ENCODE measurements around the gene ASGR2. TPM values are rescaled to one million over a fixed set of nuclear protein-coding genes. Genes with fewer than 3 reads are reported as not detected.
A peak's percentile ranks its signal among the peaks of the same experiment; 100 is the strongest.

ASGR2 gene
- total and polyA plus RNA-seq, 2 of the 13 experiments (the other 11 are each of a cell fraction or from before 2014, with no cell fraction given): 320 to 754 TPM

DNA sequence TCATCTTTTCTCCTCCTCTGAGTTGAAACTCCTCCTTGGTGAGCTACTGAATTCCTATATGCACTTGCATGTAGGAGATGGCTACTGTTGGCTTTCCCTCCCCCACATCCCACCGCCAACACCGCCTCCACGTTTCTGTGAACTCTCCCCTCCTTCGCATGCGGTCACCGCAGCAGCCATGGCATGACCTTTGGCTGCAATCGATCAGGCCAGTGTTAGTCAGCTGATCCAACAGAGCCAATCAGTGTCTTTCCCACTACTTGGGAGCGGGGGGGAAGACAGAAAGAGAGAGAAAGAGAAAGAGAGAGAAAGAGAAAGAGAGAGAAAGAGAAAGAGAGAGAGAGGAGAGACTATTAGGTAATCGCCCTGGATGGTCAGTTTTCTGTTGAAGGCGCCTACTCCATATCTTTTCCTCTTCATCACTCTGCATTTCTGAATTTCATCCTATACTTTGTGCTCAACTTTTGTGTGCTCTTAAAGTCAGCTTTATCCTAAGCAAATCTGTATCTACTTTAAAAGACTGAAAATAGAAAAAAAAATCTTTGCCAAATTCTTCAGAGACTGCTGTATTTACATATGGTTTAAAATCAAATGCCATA lies 41.8 kb upstream of the ASGR2 start (continued):
- no peak for TF ChIP-seq ZNF839 (CRISPR knock-in tag; IDR thresholded peaks at IDR 0.05; ENCODE audit: borderline replicate concordance)
- peak; percentile 84; the same call in 1 of the 2 replicates for TF ChIP-seq MXD4 (CRISPR knock-in tag; IDR thresholded peaks at IDR 0.05)
- no peak for TF ChIP-seq RBM39 (IDR thresholded peaks at IDR 0.05; ENCODE audit: low read depth, low read length, poor library complexity, severe bottlenecking)
- peak; percentile 78 for TF ChIP-seq TBX3 (IDR thresholded peaks at IDR 0.05; ENCODE audit: borderline replicate concordance)
- TF ChIP-seq TRIM24 (CRISPR knock-in tag; IDR thresholded peaks at IDR 0.05): no peak; the same call in 1 of the 2 replicates
- TF ChIP-seq, protein P1, sequence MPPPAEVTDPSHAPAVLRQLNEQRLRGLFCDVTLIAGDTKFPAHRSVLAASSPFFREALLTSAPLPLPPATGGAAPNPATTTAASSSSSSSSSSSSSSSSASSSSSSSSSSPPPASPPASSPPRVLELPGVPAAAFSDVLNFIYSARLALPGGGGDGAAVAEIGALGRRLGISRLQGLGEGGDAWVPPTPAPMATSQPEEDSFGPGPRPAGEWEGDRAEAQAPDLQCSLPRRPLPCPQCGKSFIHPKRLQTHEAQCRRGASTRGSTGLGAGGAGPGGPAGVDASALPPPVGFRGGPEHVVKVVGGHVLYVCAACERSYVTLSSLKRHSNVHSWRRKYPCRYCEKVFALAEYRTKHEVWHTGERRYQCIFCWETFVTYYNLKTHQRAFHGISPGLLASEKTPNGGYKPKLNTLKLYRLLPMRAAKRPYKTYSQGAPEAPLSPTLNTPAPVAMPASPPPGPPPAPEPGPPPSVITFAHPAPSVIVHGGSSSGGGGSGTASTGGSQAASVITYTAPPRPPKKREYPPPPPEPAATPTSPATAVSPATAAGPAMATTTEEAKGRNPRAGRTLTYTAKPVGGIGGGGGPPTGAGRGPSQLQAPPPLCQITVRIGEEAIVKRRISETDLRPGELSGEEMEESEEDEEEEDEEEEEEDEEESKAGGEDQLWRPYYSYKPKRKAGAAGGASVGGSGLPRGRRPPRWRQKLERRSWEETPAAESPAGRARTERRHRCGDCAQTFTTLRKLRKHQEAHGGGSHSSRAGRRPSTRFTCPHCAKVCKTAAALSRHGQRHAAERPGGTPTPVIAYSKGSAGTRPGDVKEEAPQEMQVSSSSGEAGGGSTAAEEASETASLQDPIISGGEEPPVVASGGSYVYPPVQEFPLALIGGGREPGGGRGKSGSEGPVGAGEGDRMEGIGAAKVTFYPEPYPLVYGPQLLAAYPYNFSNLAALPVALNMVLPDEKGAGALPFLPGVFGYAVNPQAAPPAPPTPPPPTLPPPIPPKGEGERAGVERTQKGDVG (CRISPR knock-in tag; IDR thresholded peaks at IDR 0.05; ENCODE audit: borderline replicate concordance): peak; percentile 83; the same call in 1 of the 2 replicates
- no peak for TF ChIP-seq ZNF83 (CRISPR knock-in tag; IDR thresholded peaks at IDR 0.05; ENCODE audit: borderline replicate concordance)
- TF ChIP-seq, protein P2, sequence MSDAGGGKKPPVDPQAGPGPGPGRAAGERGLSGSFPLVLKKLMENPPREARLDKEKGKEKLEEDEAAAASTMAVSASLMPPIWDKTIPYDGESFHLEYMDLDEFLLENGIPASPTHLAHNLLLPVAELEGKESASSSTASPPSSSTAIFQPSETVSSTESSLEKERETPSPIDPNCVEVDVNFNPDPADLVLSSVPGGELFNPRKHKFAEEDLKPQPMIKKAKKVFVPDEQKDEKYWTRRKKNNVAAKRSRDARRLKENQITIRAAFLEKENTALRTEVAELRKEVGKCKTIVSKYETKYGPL (CRISPR knock-in tag; IDR thresholded peaks at IDR 0.05): peak; percentile 75; the same call in 1 of the 2 replicates
- TF ChIP-seq, protein P3, sequence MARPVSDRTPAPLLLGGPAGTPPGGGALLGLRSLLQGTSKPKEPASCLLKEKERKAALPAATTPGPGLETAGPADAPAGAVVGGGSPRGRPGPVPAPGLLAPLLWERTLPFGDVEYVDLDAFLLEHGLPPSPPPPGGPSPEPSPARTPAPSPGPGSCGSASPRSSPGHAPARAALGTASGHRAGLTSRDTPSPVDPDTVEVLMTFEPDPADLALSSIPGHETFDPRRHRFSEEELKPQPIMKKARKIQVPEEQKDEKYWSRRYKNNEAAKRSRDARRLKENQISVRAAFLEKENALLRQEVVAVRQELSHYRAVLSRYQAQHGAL (CRISPR knock-in tag; IDR thresholded peaks at IDR 0.05; ENCODE audit: not compliant biosample characterization): no peak
- TF ChIP-seq ISX (CRISPR knock-in tag; conservative IDR thresholded peaks at IDR 0.05): 0 out of 2 replicates have a peak, but pooled peaks have one; percentile 41
- peak; percentile 97 for TF ChIP-seq ZNF274 (CRISPR knock-in tag; IDR thresholded peaks at IDR 0.05)
- TF ChIP-seq HOXD1 (CRISPR knock-in tag; IDR thresholded peaks at IDR 0.05): peak; percentile 78; the same call in 1 of the 2 replicates
- no peak for TF ChIP-seq CHCHD3 (CRISPR knock-in tag; IDR thresholded peaks at IDR 0.05)
- no peak for TF ChIP-seq AKAP8 (CRISPR knock-in tag; IDR thresholded peaks at IDR 0.05)
- peak; percentile 86; the same call in 1 of the 2 replicates for TF ChIP-seq KDM2A (CRISPR knock-in tag; IDR thresholded peaks at IDR 0.05; ENCODE audit: borderline replicate concordance, low read depth)
- TF ChIP-seq THYN1 (CRISPR knock-in tag; IDR thresholded peaks at IDR 0.05; ENCODE audit: borderline replicate concordance, low read depth): 0 out of 2 replicates have a peak, but pooled peaks have one; percentile 41
- TF ChIP-seq HDAC2 (CRISPR knock-in tag; IDR thresholded peaks at IDR 0.05): peak; percentile 92
- TF ChIP-seq, protein P4, sequence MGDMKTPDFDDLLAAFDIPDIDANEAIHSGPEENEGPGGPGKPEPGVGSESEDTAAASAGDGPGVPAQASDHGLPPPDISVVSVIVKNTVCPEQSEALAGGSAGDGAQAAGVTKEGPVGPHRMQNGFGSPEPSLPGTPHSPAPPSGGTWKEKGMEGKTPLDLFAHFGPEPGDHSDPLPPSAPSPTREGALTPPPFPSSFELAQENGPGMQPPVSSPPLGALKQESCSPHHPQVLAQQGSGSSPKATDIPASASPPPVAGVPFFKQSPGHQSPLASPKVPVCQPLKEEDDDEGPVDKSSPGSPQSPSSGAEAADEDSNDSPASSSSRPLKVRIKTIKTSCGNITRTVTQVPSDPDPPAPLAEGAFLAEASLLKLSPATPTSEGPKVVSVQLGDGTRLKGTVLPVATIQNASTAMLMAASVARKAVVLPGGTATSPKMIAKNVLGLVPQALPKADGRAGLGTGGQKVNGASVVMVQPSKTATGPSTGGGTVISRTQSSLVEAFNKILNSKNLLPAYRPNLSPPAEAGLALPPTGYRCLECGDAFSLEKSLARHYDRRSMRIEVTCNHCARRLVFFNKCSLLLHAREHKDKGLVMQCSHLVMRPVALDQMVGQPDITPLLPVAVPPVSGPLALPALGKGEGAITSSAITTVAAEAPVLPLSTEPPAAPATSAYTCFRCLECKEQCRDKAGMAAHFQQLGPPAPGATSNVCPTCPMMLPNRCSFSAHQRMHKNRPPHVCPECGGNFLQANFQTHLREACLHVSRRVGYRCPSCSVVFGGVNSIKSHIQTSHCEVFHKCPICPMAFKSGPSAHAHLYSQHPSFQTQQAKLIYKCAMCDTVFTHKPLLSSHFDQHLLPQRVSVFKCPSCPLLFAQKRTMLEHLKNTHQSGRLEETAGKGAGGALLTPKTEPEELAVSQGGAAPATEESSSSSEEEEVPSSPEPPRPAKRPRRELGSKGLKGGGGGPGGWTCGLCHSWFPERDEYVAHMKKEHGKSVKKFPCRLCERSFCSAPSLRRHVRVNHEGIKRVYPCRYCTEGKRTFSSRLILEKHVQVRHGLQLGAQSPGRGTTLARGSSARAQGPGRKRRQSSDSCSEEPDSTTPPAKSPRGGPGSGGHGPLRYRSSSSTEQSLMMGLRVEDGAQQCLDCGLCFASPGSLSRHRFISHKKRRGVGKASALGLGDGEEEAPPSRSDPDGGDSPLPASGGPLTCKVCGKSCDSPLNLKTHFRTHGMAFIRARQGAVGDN (CRISPR knock-in tag; IDR thresholded peaks at IDR 0.05): peak; percentile 98
